HG03457 (cell line): Measurements from ENCODE around the gene ATRN.

Source experiments
- ATAC-seq: cut with Tn5 transposase; IDR thresholded peaks from one replicate; pipeline ENCODE4 v1.9.1; 2021; ENCODE audit warnings: moderate number of reproducible peaks; ENCODE audit not compliant: unreplicated experiment

The ATRN gene

GRCh38 chr20:3692706-3693294 lies 222.0 kb downstream of the ATRN start:
- no peak for ATAC-seq

DNA sequence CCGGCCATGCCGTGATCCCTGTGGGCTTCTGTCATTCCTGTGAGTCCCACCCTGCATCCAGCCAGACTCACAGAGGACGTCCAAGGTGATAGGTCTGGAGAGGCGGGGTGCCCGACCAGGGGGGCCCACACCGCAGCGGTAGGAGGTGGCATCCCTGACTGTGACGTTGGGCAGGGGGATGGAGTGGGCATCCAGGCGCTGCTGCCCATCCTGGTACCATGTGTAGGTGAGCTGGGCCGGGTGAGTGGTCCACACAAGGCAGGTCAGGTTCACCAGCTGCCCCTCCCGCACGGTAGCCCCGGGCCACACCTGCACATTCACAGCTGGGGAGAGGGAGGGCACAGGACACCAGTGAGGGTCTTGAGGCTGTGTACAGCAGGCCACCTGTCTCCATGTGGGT lies 222.6 kb downstream of the ATRN start:
- no peak for ATAC-seq

DNA sequence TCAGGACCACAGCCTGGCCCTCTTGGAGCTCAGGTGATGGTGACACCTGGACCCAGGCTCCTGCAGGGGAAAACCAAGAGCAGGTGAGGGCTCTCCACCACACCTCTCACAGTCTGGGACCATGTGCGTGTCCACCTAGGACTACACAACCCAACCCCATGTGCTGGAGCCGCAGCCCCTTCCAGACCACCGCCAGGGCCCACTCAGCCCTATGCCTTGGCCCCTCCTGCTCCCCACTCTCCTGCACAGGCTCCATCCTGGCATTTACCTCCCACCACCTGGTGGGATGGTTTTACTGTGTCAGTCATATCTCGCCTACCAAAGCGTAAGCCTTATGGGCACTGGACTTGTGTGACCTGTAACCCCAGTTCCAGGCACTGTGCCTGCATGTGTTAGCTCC lies 224.0 kb downstream of the ATRN start:
- no peak for ATAC-seq

- no peak for ATAC-seq
These were observed 225.4 kb downstream of the ATRN start for GRCh38 chr20:3696200-3696599.

- ATAC-seq, result no peak
These were observed 226.1 kb downstream of the ATRN start for GRCh38 chr20:3696745-3697587.

- no peak for ATAC-seq
These were observed 226.9 kb downstream of the ATRN start for GRCh38 chr20:3697588-3698305.

DNA sequence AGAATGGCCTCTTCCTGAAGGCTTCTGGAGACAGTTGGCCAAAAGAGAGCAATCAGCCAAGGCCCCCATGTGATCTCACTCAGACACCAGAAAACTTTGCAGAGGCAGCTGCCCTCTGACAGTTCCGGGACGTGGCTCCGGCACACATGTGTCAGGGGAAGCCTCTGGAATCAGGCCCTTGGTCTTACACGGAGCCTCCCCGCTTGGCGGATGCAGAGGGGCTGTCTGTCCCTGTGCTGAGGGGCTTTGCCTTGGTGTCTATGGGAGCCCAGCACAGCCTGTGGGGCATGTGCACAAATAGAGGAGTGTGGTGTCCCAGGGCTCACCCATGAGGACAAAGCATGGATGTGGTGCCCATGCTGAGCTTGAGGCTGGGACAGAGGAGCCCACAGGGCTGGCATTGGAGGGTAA lies 227.8 kb downstream of the ATRN start:
- no peak for ATAC-seq

GRCh38 chr20:3699037-3699436 lies 228.2 kb downstream of the ATRN start:
- no peak for ATAC-seq
